22Rv1 (cell line): ENCODE data around the gene HESX1.

Source experiments
- H3K27ac ChIP-seq: fragments of 450-650 bp; 2 replicates; pipeline ENCODE4 v1.5.1; 2017
- ZFX ChIP-seq: fragments of 450-650 bp; IDR thresholded peaks from 2 replicates; pipeline ENCODE4 v1.6.1; 2017; ENCODE audit warnings: antibody characterized with exemption, borderline replicate concordance
- TF ChIP-seq, protein P1 (sequence below): fragments of 450-650 bp; IDR thresholded peaks from 2 replicates; pipeline ENCODE4 v1.5.1; 2017; ENCODE audit warnings: mild to moderate bottlenecking

The HESX1 gene

DNA sequence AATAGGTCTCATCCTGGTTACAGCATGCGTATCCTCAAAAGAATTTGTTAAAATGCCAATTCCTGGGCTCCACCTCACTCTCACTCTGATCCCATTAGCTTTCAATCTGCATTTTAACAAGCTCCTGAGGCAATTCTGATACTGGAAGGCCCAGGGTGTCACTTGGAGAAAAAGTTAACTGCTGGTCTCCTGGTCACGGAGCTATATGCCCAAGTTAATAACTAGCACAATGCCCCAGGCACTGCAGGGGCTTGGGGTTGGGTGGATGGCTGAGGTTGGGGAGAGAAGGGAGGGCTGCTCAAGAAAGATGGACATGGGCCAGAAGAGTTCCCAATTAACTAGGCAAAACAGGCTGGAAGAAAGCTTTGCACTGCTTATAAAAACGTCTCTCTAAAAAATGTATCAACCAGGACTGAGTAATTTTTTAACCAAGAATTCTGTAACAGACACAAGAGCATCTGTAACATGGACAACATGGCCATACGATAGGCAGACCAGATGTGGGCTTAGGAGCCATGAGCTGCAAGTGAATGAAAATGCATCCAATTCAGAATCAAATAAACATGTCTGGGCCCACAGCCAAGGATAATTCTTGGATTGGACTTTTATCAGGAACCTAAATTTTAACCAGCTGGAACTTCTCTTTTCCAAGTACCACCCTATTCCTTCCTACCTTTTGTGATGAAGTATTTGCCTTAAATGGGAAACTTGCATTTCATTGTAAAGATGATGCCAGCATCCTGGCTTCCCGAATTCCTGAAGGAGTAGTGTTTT, 38.8 kb downstream of the HESX1 start:
- TF ChIP-seq, protein P1, sequence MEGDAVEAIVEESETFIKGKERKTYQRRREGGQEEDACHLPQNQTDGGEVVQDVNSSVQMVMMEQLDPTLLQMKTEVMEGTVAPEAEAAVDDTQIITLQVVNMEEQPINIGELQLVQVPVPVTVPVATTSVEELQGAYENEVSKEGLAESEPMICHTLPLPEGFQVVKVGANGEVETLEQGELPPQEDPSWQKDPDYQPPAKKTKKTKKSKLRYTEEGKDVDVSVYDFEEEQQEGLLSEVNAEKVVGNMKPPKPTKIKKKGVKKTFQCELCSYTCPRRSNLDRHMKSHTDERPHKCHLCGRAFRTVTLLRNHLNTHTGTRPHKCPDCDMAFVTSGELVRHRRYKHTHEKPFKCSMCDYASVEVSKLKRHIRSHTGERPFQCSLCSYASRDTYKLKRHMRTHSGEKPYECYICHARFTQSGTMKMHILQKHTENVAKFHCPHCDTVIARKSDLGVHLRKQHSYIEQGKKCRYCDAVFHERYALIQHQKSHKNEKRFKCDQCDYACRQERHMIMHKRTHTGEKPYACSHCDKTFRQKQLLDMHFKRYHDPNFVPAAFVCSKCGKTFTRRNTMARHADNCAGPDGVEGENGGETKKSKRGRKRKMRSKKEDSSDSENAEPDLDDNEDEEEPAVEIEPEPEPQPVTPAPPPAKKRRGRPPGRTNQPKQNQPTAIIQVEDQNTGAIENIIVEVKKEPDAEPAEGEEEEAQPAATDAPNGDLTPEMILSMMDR: no peak
- TF ChIP-seq ZFX: no peak
- peak overlapping the region; percentile 56 for H3K27ac ChIP-seq

DNA sequence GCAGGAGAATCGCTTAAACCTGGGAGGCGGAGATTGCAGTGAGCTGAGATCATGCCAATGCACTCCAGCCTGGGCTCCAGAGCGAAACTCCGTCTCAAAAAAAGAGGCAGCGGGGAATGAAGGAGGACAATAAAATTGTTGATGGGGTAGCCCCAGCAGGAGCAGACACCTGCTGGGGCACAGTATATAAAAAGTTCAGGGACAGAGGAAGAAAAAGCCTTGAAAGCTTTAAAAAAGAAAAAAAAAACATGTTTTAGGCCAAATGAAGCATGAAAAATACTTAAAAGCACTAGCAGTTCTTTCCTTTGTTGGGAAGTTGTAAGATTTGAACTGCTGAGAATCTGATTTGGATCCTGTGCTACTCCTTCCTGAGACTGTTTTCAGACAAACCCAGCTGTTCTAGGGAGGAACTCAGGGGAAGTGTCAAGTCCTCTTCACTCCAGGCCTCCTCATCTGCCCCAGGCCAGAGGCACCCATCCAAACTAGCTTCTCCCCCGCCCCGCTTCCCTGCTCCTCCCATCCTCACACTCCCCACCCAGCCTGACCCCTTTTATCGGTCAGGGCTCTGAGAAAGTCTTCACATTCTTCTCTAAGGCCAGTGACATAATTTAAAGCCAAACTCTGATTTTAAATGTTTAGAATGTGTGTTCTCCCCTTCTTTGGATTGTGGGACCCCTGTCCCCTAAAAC, 39.6 kb downstream of the HESX1 start:
- peak overlapping the region; percentile 56 for H3K27ac ChIP-seq
- TF ChIP-seq ZFX: no peak
- TF ChIP-seq, protein P1: no peak

DNA sequence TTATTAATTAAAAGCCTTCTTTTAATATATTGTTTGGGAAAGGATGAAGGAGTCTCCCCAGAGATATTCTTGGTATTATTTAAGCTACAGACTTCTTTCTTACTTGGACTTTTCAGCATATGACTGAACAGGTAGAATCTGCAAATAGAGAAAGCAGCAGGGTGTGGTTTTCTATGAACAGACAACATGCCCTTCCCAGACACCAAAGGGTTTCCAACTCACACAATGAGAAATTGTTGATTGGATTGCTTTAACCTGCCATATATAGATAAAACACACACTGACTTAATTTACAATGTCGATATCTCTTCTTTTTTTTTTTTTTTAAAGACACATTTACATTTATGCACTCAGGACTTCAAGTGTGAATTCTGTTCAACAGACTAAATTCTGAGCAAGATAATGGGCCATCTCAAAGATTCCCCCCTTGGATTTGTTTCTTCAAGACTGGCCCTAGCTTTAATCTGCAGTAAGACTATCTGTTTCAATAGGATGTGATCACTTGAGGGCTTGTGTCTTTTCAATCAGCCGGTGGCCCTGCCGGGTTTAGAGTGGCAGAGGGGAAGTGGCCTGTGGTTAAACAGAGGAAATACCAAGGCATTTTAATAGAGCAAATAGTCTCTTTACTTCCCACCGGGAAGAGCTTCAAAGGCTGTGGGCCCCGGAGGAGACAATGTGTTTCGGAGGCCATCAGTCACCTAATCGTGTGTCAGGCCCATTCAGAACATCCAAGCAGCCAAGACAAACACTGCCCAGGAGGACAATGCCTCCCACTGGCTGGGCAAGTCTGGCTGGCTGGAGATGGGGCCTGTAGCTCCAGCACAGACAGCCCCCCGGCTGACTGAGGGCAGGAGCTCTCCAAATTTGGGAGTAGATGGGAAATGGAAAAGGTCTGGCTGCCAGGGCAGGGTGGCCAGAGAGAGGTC, 40.7 kb downstream of the HESX1 start:
- peak overlapping the region; percentile 56 for H3K27ac ChIP-seq
- no peak for TF ChIP-seq ZFX
- TF ChIP-seq, protein P1: no peak

DNA sequence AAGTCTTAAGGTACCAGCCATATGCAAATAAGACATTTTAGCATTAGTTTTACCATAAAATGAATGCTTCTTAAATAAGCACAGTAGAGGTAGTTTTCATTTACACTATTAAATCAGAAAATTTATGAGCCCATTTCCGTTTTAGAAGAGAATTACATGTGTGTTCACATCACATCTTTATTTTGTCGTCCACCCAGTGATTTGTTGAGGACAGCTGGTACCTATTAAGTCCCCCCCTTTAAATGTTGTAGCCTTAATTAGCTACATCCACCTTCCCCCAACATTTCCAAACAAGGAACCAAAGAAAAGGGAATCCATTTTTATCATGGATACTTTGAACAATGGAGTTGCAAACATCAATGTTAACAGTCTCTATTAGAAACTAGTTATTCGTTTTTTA, 41.5 kb downstream of the HESX1 start:
- peak overlapping the region; percentile 56 for H3K27ac ChIP-seq
- no peak for TF ChIP-seq ZFX

DNA sequence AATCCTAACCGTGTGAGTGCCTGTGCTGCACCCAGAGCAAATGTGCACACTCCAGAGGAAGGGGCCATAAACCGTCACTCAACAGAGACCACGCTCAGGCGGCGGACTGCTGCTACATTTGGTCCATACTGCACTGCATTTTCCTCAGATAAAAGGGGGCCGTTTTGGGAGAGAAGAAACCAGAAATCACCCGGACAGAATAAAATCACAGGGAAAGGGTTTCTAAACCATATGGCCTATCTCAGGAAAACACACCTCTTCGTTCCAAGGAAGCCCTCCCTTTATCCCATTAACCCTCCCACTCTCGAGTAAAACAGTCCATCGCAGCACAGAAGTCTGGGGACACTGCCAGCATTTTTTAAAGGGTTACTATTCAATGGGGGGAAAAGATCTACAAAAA, 42.2 kb downstream of the HESX1 start:
- TF ChIP-seq, protein P1: no peak
- no peak for TF ChIP-seq ZFX
- no peak overlapping the region for H3K27ac ChIP-seq

DNA sequence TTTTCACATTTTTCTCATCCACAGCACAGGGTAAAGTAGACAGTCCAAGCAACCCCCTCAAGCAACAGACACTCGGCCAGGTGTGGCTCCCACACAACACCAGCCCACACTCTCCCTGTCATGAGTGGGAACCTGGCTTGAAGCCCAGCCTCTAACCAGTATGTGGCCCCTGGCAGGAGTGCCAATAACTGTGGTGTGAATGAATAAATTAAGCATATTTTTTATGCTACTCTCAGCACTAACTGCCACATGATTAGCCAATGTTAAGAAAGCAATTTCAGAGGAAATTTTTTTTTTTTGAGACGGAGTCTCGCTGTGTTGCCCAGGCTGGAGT, 44.5 kb downstream of the HESX1 start:
- no peak for TF ChIP-seq ZFX
- TF ChIP-seq, protein P1: no peak
- no peak overlapping the region for H3K27ac ChIP-seq

DNA sequence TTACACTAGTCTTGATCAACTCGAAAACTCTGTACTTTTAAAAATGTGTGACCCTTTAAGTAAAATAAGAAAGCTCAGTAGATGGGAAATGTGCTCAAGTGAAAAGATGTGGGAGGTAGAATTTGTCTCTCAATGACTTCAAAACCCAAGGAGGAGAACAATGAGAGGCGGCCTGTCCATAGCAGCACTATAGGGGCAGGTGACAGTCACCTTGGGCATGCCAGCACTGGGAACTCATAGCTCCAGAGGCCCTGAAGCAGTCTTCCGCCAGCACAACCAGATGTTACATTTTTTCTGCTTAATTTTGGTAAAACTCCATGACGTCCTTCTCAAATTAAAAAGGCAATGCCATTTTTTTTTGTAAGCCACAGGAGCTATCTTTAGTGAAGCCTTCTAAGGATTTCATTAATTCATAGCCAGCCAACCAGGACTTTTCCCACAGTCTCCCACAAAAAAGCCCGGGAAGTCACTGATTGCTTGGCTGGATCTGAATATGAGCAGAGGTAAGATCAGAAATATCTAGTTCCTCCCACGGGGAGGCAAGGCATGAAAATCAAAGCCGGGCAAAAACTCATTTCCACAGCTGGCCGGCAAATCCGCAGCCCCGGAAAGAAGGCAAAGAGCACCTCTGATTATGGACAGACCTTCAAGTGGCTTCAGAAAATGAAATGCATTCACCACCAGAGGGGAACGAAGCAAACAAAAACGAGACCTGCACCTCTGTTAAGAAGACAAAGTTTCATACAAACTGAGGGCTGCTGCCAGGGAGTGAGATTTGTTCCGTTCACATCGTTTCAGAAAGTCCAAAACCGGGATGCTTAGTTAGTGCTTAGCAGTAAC, 45.1 kb downstream of the HESX1 start:
- H3K27ac ChIP-seq: no peak overlapping the region
- TF ChIP-seq, protein P1: no peak
- TF ChIP-seq ZFX: no peak
